GM12873 (cell line): ENCODE data around the gene FLOT1.

Source experiments
- CTCF ChIP-seq: IDR thresholded peaks from 2 replicates; pipeline ENCODE4 v1.5.1; 2012; ENCODE audit warnings: low read depth, mild to moderate bottlenecking, moderate library complexity, low read length, control low read depth; ENCODE audit not compliant: insufficient read depth; ENCODE audit errors: missing control alignments

The FLOT1 gene

GRCh38 chr6:30780642-30780920, 38.1 kb upstream of the FLOT1 start:
- no peak for TF ChIP-seq CTCF

GRCh38 chr6:30779850-30780641, 37.6 kb upstream of the FLOT1 start:
- no peak for TF ChIP-seq CTCF

GRCh38 chr6:30778001-30778635, 35.6 kb upstream of the FLOT1 start:
- no peak for TF ChIP-seq CTCF

GRCh38 chr6:30777155-30777485, 34.6 kb upstream of the FLOT1 start:
- TF ChIP-seq CTCF, result no peak

- TF ChIP-seq CTCF, result no peak
Measured at GRCh38 chr6:30776390-30777154, 34.1 kb upstream of the FLOT1 start.

- TF ChIP-seq CTCF, result no peak
Measured at GRCh38 chr6:30775104-30775503, 32.6 kb upstream of the FLOT1 start.

- TF ChIP-seq CTCF, result no peak
Measured at GRCh38 chr6:30774701-30775100, 32.2 kb upstream of the FLOT1 start.
